ENCODE measurements around the gene PTAFR.

DNA sequence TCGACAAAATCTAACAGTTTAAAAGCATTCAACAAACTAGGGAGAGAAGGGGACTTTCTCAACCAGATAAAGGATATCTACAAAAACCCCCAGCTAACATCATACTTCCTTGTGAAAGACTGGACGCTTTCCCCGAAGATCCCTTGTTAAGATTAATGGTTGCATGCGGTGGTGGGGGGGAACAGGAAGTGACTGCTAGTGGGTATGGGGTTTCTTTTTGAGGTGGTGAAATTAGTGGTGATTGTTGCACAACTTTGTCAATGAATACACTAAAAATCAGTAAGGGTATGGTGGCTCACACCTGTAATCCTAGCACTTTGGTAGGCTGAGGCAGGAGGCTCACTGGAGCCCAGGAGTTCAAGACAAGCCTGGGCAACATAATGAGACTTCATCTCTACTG lies 61.2 kb downstream of the PTAFR start:
- no peak for TF ChIP-seq EZH2 (IDR thresholded peaks at IDR 0.05)
- TF ChIP-seq, protein P1, sequence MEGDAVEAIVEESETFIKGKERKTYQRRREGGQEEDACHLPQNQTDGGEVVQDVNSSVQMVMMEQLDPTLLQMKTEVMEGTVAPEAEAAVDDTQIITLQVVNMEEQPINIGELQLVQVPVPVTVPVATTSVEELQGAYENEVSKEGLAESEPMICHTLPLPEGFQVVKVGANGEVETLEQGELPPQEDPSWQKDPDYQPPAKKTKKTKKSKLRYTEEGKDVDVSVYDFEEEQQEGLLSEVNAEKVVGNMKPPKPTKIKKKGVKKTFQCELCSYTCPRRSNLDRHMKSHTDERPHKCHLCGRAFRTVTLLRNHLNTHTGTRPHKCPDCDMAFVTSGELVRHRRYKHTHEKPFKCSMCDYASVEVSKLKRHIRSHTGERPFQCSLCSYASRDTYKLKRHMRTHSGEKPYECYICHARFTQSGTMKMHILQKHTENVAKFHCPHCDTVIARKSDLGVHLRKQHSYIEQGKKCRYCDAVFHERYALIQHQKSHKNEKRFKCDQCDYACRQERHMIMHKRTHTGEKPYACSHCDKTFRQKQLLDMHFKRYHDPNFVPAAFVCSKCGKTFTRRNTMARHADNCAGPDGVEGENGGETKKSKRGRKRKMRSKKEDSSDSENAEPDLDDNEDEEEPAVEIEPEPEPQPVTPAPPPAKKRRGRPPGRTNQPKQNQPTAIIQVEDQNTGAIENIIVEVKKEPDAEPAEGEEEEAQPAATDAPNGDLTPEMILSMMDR (IDR thresholded peaks at IDR 0.05 in 2 of 3, conservative IDR thresholded peaks at IDR 0.05 in 1 of 3; ENCODE audit: borderline replicate concordance in 1 of 3, insufficient read depth in 1 of 3, low read depth in 2 of 3, low read length in 2 of 3) = no peak
- TF ChIP-seq, protein P2, sequence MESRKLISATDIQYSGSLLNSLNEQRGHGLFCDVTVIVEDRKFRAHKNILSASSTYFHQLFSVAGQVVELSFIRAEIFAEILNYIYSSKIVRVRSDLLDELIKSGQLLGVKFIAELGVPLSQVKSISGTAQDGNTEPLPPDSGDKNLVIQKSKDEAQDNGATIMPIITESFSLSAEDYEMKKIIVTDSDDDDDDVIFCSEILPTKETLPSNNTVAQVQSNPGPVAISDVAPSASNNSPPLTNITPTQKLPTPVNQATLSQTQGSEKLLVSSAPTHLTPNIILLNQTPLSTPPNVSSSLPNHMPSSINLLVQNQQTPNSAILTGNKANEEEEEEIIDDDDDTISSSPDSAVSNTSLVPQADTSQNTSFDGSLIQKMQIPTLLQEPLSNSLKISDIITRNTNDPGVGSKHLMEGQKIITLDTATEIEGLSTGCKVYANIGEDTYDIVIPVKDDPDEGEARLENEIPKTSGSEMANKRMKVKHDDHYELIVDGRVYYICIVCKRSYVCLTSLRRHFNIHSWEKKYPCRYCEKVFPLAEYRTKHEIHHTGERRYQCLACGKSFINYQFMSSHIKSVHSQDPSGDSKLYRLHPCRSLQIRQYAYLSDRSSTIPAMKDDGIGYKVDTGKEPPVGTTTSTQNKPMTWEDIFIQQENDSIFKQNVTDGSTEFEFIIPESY (IDR thresholded peaks at IDR 0.05; ENCODE audit: extremely low read depth, insufficient replicate concordance, low read length) = no peak
- TF ChIP-seq SP1 (IDR thresholded peaks at IDR 0.05; ENCODE audit: low read depth) = no peak
- no peak for TF ChIP-seq POLR2A (IDR thresholded peaks at IDR 0.05; ENCODE audit: borderline replicate concordance, extremely low read depth, insufficient read depth, insufficient read length)
- TF ChIP-seq, protein P3, sequence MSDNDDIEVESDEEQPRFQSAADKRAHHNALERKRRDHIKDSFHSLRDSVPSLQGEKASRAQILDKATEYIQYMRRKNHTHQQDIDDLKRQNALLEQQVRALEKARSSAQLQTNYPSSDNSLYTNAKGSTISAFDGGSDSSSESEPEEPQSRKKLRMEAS (IDR thresholded peaks at IDR 0.05) = no peak
- TF ChIP-seq SIN3A (IDR thresholded peaks at IDR 0.05; ENCODE audit: low read depth) = no peak
- TF ChIP-seq TCF7L2 (IDR thresholded peaks at IDR 0.05; ENCODE audit: borderline replicate concordance, extremely low read depth, insufficient read depth, insufficient read length) = no peak
- no peak for TF ChIP-seq FOSL1 (IDR thresholded peaks at IDR 0.05; ENCODE audit: low read depth)
- no peak for TF ChIP-seq RAD21 (IDR thresholded peaks at IDR 0.05; ENCODE audit: low read depth)
- no peak for TF ChIP-seq JUND (IDR thresholded peaks at IDR 0.05)
- TF ChIP-seq, protein P4, sequence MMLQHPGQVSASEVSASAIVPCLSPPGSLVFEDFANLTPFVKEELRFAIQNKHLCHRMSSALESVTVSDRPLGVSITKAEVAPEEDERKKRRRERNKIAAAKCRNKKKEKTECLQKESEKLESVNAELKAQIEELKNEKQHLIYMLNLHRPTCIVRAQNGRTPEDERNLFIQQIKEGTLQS (IDR thresholded peaks at IDR 0.05) = no peak
- TF ChIP-seq YY1 (IDR thresholded peaks at IDR 0.05; ENCODE audit: extremely low read depth, insufficient replicate concordance, low read depth, low read length) = no peak
- TF ChIP-seq POLR2AphosphoS5 (IDR thresholded peaks at IDR 0.05; ENCODE audit: low read depth, low read length) = no peak

All from HCT116 (cell line).